MCF 10A (cell line): ENCODE measurements around the gene RRP9. TPM values are rescaled to one million over a fixed set of nuclear protein-coding genes. Genes with fewer than 3 reads are reported as not detected.
A peak's percentile ranks its signal among the peaks of the same experiment; 100 is the strongest.

Experiments used
- BruUV-seq: library from RNA; stranded (reverse); fragments of 400-500 nt; replicated peaks from 2 replicates; lab custom pipeline; 2021; lab: Mats Ljungman, UMichigan
- CTCF ChIA-PET: fragments of 300-600 bp; sonication (Branson Sonifier 250); formaldehyde crosslinking; extraction: SDS; loops from one replicate; lab custom pipeline; 2021; ENCODE audit warnings: antibody characterized with exemption, inconsistent platforms; lab: Yijun Ruan, JAX
- POLR2A ChIA-PET: fragments of 300-600, 350-650 bp; sonication (Branson Sonifier 250); formaldehyde crosslinking; extraction: SDS; loops from one replicate; lab custom pipeline; 2020; ENCODE audit warnings: antibody characterized with exemption, inconsistent platforms; lab: Yijun Ruan, JAX
- DNase-seq: peaks from one replicate; pipeline ENCODE4 v3.0.0-alpha.2; 2018; ENCODE audit not compliant: unreplicated experiment
- H3K27ac Mint-ChIP-seq: one replicate; pipeline ENCODE4 v1.8.0; 2022; ENCODE audit warnings: mild to moderate bottlenecking, low read depth, mixed read lengths; ENCODE audit not compliant: unreplicated experiment
- H3K27me3 Mint-ChIP-seq: one replicate; pipeline ENCODE4 v1.8.0; 2022; ENCODE audit warnings: mixed read lengths; ENCODE audit not compliant: insufficient read depth, unreplicated experiment
- H3K36me3 Mint-ChIP-seq: one replicate; pipeline ENCODE4 v1.8.0; 2022; ENCODE audit warnings: mild to moderate bottlenecking, moderate library complexity, mixed read lengths; ENCODE audit not compliant: insufficient read depth, unreplicated experiment
- H3K4me1 Mint-ChIP-seq: one replicate; pipeline ENCODE4 v1.8.0; 2022; ENCODE audit warnings: mixed read lengths; ENCODE audit not compliant: insufficient read depth, unreplicated experiment
- H3K4me3 Mint-ChIP-seq: one replicate; pipeline ENCODE4 v1.8.0; 2022; ENCODE audit warnings: mild to moderate bottlenecking, moderate library complexity, mixed read lengths; ENCODE audit not compliant: unreplicated experiment
- H3K9me3 Mint-ChIP-seq: one replicate; pipeline ENCODE4 v1.8.0; 2022; ENCODE audit warnings: mixed read lengths; ENCODE audit not compliant: unreplicated experiment
- intact Hi-C: fragments of 100-400 bp; cut with micrococcal nuclease; formaldehyde crosslinking; loops from 2 replicates; pipeline ENCODE4 v1.14.1; 2022
- total RNA-seq: library from RNA; stranded (reverse); gene quantifications from 2 replicates; pipeline ENCODE4 v1.2.3, GENCODE V29; 2022
- TF ChIP-seq, protein P1 (sequence below): fragments of 200-600 bp; IDR thresholded peaks from one replicate; pipeline ENCODE4 v1.8.0; 2022; ENCODE audit warnings: antibody characterized with exemption, mild to moderate bottlenecking; ENCODE audit not compliant: unreplicated experiment

The RRP9 gene
- total RNA-seq, 1 experiment from 2014 or later = 80.2 TPM

DNA sequence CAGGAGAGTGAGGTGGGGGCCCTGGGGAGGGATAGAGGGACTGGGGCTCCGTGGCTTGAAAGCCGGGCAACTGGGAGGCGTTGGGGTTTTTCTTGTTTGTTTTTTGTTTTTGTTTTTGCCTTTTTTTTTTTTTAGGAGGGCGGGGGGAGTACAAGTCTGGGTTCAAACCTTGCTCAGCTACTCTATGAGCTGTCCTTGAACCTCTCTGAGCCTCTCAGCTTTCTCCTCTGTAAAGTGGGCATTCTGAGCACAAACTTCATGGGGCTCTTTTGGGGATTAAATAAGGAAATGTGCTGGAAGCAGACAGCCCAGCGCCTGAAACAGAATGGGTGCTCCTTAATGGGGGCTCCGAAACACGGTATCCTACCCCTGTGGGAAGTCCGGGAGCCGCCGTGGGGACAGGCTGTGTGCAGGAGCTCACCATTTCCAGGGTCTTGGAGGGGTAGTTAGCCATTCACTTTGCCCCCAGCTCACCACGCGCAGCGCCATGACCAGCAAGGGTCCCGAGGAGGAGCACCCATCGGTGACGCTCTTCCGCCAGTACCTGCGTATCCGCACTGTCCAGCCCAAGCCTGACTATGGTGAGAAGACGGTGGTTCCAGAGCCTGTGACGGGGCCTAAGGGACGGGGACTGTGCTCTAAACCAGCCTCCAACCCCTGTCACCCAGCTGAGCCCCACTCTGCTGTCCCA is 42.0 kb upstream of the RRP9 start:
- peak overlapping the region; percentile 98 for H3K27ac Mint-ChIP-seq
- no peaks in the 10 kb centered on the region for H3K9me3 Mint-ChIP-seq
- peaks cover 26% of the 10 kb centered on the region for H3K4me1 Mint-ChIP-seq
- POLR2A ChIA-PET = interaction anchor here (0.6 to 6.0 kb wide), 16 partner anchors 8 to 599 kb away, joined by 3 to 93 read pairs (median 5); partner anchors contain the start of genes ABHD14A, ABHD14B, GLYCTK and MANF
- TF ChIP-seq, protein P1, sequence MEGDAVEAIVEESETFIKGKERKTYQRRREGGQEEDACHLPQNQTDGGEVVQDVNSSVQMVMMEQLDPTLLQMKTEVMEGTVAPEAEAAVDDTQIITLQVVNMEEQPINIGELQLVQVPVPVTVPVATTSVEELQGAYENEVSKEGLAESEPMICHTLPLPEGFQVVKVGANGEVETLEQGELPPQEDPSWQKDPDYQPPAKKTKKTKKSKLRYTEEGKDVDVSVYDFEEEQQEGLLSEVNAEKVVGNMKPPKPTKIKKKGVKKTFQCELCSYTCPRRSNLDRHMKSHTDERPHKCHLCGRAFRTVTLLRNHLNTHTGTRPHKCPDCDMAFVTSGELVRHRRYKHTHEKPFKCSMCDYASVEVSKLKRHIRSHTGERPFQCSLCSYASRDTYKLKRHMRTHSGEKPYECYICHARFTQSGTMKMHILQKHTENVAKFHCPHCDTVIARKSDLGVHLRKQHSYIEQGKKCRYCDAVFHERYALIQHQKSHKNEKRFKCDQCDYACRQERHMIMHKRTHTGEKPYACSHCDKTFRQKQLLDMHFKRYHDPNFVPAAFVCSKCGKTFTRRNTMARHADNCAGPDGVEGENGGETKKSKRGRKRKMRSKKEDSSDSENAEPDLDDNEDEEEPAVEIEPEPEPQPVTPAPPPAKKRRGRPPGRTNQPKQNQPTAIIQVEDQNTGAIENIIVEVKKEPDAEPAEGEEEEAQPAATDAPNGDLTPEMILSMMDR = no peak
- peak overlapping the region; percentile 87 for H3K4me3 Mint-ChIP-seq
- intact Hi-C loops = no loop called here
- DNase-seq = no peak
- peaks cover 12% of the 10 kb centered on the region for H3K36me3 Mint-ChIP-seq
- H3K27me3 Mint-ChIP-seq = no peaks in the 10 kb centered on the region
- BruUV-seq = TSS peak; percentile 88
- CTCF ChIA-PET = interaction anchor here (0.5 to 3.9 kb wide), 14 partner anchors 9 to 1280 kb away, joined by 3 to 27 read pairs (median 4); partner anchors contain the start of gene ABHD14B

GRCh38 chr3:51982838-51983577 is 41.3 kb upstream of the RRP9 start, which contains the start of gene ACY1:
Gene ACY1 (plus strand): TSS chr3:51983535. CDS start chr3:51984065, 530 bp downstream.
- Mint-ChIP-seq H3K9me3 (no peaks in the 10 kb centered on the region), H3K4me1 (peaks cover 25% of the 10 kb centered on the region), H3K27ac (peak within 1 kb of the TSS; percentile 98), H3K27me3 (no peaks in the 10 kb centered on the region), H3K36me3 (peaks cover 9% of the 10 kb centered on the region), H3K4me3 (peak within 1 kb of the TSS; percentile 87)
- DNase-seq = peak; percentile 87
- intact Hi-C loops = no loop called here
- ChIA-PET POLR2A (interaction anchor here (0.6 to 6.0 kb wide), 23 partner anchors 9 to 598 kb away, joined by 3 to 93 read pairs (median 5); partner anchors contain the start of genes ABHD14A, ABHD14B, DCAF1 and GLYCTK), CTCF (interaction anchor here (0.5 to 3.9 kb wide), 16 partner anchors 9 to 1281 kb away, joined by 3 to 27 read pairs (median 4); partner anchors contain the start of genes ABHD14B and RRP9)
- no TSS peak for BruUV-seq
- TF ChIP-seq, protein P1 = no peak

- Mint-ChIP-seq H3K9me3 (no peaks in the 10 kb centered on the region), H3K27ac (peak overlapping the region; percentile 98), H3K27me3 (no peaks in the 10 kb centered on the region), H3K4me1 (peaks cover 30% of the 10 kb centered on the region), H3K36me3 (peaks cover 6% of the 10 kb centered on the region), H3K4me3 (peak overlapping the region; percentile 87)
- TF ChIP-seq, protein P1 = peak; percentile 60
- ChIA-PET POLR2A (interaction anchor here (0.7 to 6.0 kb wide), 22 partner anchors 9 to 483 kb away, joined by 3 to 93 read pairs (median 5); partner anchors contain the start of genes ABHD14A, ABHD14B, DCAF1 and GLYCTK), CTCF (interaction anchor here (0.5 to 3.9 kb wide), 14 partner anchors 9 to 141 kb away, joined by 3 to 27 read pairs (median 6); partner anchors contain the start of genes ABHD14B and RRP9)
- intact Hi-C loops = no loop called here
- DNase-seq = peak; percentile 72
- TSS peak; percentile 65 for BruUV-seq
Measured at GRCh38 chr3:51982352-51982837, 40.7 kb upstream of the RRP9 start.
